HG03378 (cell line): Measurements from ENCODE around the gene JPH2.
"Not testable (repeated sequence)": the region's sequence is repeated elsewhere in the genome, so short reads cannot be mapped to it uniquely, and the experiment has no call there.

Experiments
- ATAC-seq: cut with Tn5 transposase; IDR thresholded peaks from one replicate; pipeline ENCODE4 v1.9.1; 2021; ENCODE audit warnings: mild to moderate bottlenecking, moderate library complexity; ENCODE audit not compliant: unreplicated experiment

JPH2 gene

GRCh38 chr20:44187054-44187771, at the start of gene JPH2:
TSS of gene JPH2 (minus strand) at chr20:44187188. CDS start at chr20:44186705, 483 bp downstream.
- no peak for ATAC-seq

GRCh38 chr20:44235702-44236101, 48.7 kb upstream of the JPH2 start:
- no peak for ATAC-seq

GRCh38 chr20:44234566-44235317, 47.8 kb upstream of the JPH2 start:
- ATAC-seq = no peak

GRCh38 chr20:44233436-44234016, 46.5 kb upstream of the JPH2 start:
- ATAC-seq = no peak

GRCh38 chr20:44232469-44232856, 45.5 kb upstream of the JPH2 start:
- ATAC-seq = not testable (repeated sequence)

- no peak for ATAC-seq
Observed at GRCh38 chr20:44231713-44232468, 44.9 kb upstream of the JPH2 start.

GRCh38 chr20:44231193-44231592, 44.2 kb upstream of the JPH2 start:
- no peak for ATAC-seq

GRCh38 chr20:44228465-44229258, 41.7 kb upstream of the JPH2 start:
- no peak for ATAC-seq

GRCh38 chr20:44224637-44225036, 37.6 kb upstream of the JPH2 start:
- no peak for ATAC-seq

GRCh38 chr20:44223721-44224120, 36.7 kb upstream of the JPH2 start:
- ATAC-seq = no peak

- ATAC-seq = no peak
Observed at GRCh38 chr20:44222633-44223368, 35.8 kb upstream of the JPH2 start.

GRCh38 chr20:44222027-44222426, 35.0 kb upstream of the JPH2 start:
- no peak for ATAC-seq

GRCh38 chr20:44221368-44221954, 34.5 kb upstream of the JPH2 start:
- ATAC-seq = no peak

- no peak for ATAC-seq
Observed at GRCh38 chr20:44219791-44220190, 32.8 kb upstream of the JPH2 start.

GRCh38 chr20:44219170-44219730, 32.3 kb upstream of the JPH2 start:
- ATAC-seq = no peak

- ATAC-seq = no peak
Observed at GRCh38 chr20:44218446-44218845, 31.5 kb upstream of the JPH2 start.

GRCh38 chr20:44217342-44218092, 30.5 kb upstream of the JPH2 start:
- no peak for ATAC-seq

- no peak for ATAC-seq
Observed at GRCh38 chr20:44215125-44215524, 28.1 kb upstream of the JPH2 start.
